Measurements from ENCODE around the gene IVD.

The IVD gene

DNA sequence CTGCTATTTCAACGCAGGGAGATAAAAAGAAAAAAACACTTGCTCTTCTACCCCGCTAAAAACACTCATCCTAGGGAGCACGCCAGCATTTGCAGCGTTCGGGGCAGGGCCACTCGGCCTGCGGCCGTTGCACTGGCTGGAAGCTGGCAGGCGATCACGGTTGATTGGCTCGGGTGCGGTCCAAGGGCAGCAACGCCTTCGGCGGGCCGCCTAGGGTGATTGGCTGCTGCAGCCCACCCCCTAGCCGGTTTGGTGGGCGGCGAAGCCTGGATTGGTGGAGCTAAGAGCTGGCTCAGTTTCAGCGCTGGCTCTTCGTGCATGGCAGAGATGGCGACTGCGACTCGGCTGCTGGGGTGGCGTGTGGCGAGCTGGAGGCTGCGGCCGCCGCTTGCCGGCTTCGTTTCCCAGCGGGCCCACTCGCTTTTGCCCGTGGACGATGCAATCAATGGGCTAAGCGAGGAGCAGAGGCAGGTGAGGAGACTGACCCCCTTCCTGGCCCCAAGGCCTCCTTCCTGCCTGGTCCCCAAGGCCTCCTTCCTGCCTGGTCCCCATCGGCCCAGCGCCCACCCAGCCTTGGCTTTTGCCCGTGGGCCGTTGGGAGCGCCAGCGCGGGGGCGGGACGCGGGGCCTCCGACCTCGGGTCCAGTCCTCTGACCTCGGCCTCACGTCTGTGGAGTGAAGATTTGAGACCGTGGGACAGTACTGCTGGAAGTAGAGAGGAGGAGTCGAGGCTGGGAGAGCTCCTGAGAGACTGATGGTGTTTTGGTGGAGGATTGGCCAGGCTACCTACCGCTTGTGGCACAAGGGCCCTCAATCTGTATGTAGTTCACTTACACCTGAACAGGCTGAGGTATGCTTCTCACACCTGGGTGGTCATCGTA, at the start of gene IVD:
Gene IVD, plus strand, starts transcription at position 295 of the 881 bp plus-strand sequence. Its CDS starts 33 bp downstream, at position 328.
- peak; percentile 96 for DNase-seq

DNA sequence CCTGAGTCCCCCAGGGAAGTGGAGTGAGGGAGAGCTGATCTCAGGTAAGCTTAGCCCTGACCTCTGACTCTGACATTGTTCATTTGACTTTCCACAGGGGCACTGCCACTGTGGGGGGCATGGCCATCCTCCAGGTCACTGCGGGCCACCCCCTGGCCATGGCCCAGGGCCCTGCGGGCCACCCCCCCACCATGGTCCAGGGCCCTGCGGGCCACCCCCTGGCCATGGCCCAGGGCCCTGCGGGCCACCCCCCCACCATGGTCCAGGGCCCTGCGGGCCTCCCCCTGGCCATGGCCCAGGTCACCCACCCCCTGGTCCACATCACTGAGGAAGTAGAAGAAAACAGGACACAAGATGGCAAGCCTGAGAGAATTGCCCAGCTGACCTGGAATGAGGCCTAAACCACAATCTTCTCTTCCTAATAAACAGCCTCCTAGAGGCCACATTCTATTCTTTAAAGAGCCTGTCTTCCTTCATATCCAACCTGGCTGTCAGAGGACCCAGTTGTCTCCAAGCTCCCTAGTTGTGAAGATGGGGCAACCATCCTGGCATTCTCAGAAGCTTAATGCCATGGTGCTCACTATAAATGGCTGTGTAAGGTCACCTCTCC, 49.5 kb upstream of the IVD start:
- no peak for DNase-seq

- no peak for DNase-seq
These were observed 48.3 kb upstream of the IVD start for GRCh38 chr15:40357246-40357645.

DNA sequence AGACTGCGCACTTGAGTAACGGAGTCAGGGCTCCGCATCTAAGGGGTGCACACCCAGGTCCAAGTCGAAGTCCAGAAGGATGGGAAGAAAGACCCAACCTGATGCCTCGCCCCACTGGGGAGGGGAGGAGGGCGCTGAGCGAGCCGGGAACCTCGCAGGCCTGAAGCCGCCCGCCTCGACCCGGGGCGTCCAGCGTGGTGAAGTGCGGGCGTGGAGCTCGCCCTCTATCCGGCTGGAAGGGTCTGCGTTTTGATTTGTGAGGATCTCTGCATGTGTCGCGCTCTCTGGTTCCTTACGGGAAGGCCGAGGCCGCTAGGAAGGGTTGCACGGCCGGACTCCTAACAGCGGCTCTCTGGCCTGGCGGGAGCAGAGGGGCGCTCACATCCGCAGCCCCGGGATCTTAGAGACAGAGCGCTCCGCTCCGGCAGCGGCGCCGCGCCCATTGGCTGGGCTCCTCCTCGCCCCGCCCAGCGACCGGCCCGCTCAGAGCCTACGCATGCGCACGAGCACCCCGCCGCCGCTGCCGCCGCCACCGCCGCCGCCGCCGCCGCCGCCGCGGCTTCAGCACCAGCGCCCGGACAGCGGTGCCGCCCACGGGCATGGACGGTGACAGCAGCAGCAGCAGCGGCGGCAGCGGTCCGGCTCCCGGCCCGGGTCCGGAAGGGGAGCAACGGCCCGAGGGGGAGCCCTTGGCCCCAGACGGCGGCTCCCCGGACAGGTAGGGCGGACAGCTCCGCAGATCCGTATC, 47.7 kb upstream of the IVD start, which contains the start of gene DISP2:
Gene DISP2, plus strand, starts transcription at position 497 of the 748 bp plus-strand sequence. Its CDS starts 103 bp downstream, at position 600.
- peak; percentile 91 for DNase-seq

DNA sequence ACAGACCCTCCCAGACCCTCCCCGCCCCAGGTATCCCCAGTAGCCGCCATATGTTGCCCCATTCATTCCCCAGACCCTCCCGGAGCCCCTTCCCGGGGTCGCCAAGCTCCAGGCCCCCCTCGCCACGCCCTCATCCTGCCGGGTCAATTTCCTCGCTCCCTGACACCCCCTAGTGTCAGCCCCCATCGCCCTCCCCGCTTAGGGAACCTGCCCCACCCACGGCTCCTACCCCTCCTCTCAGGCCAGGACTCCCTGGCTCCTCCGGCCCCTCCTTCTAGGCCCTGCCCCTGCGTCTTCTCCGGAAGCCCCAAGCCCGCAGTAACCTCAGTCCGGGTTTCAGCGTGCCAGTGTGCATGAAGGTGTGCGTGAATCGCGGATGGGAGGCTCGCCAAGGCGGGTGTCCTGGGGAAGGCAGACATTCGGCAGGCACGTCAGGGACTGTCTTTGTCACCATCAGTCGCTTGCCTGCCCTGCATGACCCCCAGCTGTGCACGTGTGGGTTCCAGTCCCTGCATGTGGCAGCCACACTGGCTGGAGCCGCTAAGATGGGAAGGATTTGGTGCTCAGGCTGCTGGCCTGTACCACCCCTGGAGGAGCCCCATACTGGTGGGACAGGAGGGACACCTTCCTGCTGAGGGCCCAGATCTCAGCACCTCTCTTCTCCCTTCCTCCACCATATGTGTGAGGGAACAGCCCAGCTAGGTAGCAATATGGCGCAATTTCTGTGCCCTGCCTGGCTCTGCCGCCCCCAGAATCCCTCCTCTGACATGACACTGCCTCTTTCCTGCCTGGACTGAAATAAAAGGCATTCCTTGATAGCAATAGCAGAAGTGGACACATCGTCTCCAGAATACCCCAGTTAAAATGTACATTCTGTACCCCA, 46.9 kb upstream of the IVD start:
- DNase-seq, result peak; percentile 65

DNA sequence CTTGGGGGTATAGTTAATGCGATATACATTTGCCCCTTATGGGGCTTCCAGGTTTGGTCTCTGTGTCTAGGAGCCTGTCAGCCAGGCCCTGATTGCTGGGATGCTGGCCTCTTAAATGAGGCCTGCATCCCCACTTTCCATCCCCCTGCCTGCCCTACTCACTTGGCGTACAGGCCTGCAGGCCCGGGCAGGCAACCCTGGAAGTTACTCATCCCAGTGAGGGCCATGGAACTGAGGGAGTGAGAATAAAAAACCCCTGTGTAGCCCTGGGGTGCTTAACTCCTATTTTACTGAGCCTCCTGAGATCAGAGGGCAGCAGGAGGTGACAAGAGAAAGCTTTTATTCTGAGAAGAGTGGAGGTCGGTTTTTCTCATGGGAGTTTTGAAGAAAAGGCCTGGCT, 45.6 kb upstream of the IVD start:
- no peak for DNase-seq

DNA sequence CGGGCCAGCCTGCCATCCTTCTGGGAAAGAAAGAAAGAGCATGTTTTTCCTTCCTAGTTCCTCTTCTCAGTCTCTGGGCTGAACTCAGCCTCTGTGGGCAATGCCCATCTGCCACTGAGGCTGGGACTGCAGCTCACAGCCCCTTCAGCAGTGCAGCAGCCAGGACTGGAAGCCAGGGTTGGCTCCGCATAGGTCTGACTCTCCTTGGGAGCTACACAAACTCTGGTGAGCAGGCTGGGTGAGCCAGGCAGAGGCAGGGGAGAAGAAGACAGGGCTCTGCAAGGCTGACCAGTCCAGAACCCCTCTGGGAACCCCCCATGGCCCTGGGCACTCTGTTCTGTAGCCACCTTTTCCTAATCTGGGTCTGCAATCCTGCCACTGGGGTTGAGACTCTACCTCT, 44.0 kb upstream of the IVD start:
- no peak for DNase-seq

DNA sequence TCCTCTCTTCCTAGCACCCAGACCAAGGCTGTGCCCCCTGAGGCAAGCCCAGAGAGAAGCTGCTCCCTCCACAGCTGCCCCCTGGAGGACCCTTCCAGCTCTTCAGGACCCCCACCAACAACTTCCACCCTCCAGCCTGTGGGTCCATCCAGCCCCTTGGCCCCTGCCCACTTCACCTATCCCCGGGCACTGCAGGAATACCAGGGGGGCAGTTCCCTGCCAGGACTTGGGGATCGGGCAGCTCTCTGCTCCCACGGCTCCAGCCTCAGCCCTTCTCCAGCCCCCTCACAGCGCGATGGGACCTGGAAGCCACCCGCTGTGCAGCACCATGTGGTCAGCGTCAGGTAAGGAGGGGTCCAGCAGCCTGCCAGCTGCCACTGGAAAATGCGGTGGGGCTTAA, 42.0 kb upstream of the IVD start:
- DNase-seq, result no peak

DNA sequence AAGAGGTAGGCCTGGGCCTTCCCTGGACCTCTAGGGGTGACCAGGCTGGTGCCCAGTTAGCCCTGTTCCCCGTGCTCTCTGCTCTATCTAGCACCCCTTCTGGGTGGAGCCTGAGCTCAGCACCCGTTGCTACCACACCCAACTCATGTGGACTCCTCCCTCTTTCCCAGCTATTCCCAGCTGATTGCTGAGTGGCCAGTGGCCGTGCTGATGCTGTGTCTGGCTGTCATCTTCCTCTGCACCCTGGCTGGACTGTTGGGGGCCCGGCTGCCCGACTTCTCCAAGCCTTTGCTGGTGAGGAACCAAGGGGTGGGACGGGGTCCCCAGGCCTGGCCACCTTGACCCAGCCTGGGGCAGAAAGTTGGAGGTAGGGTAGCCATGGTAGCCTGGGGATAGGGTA, 41.3 kb upstream of the IVD start:
- DNase-seq, result no peak

- no peak for DNase-seq
These were observed 40.6 kb upstream of the IVD start for GRCh38 chr15:40365016-40365415.

DNA sequence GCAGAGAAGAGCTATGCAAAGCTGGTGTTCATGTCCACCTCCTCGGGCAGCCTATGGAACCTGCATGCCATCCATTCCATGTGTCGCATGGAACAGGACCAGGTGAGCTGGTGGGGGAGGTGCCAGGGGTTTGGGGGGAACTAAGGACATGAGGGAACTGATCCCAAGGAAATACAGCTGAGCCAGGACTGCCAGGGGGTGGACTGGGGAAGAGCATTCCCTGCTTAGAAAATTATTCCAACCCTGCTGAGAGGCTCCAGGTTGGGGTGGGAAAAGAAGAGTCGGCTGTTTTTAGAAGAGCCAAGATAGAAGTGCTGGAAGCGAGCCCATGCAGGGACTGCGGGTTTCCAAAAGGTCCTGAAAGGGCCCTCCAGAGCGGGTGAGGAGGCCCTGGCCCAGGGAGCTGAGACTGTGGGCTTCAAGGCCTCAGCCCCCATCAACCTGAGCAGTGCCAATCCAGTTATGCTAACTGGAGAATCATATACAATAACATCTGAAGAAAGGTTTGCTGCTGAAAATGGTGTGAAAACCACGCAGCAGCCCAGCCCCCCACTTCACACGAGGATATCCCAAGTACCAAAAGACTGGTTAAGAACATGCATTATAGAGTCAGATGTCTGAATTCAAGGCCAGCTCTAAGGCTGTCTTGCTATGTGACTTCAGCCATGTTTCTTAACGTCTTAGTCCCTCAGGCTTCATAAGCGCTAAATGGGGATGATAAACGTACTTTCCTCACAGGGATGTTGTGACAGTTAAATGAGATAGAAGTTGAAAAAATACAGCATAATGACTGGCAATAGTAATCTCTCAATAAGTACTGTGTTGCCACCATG, 39.8 kb upstream of the IVD start:
- no peak for DNase-seq

DNA sequence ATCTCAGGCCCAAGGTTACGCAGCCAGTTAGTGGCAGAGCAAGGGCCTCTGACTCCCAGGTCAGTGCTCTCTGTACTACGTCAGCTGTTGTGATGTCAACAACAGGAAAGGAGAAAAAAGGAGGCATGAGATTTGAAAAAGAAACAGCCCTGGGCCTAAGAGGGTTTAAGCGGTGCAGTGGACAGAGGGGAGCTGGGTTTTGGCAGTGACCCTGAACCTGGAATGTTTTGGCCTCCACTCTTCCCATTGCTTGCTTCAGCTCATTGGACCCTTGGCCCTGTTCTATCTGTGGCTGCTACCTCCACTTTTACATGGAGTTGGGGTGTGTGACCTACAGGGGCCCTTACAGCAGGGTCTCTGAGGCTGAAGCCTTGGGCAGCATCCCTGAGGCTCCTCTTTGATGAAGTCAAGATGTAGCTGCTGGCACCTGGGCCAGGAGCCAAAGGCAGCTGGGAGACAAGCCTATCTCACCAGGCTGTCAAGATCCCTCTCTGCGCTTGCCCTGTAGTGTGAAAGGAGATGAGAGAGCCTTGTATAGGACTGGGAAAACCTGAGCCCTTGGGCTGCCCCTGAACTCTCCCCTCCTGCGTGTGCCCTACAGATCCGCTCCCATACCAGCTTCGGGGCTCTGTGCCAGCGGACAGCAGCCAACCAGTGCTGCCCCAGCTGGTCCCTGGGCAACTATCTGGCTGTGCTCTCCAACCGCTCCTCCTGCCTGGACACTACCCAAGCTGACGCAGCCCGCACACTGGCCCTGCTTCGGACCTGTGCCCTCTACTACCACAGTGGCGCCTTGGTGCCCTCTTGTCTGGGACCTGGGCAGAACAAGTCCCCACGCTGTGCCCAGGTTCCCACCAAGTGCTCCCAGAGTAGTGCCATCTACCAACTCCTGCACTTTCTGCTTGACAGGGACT, 38.9 kb upstream of the IVD start:
- no peak for DNase-seq

- DNase-seq, result no peak
These were observed 38.3 kb upstream of the IVD start for GRCh38 chr15:40367371-40367685.

- DNase-seq, result peak; percentile 94
These were observed 37.6 kb upstream of the IVD start for GRCh38 chr15:40367686-40368611.

DNA sequence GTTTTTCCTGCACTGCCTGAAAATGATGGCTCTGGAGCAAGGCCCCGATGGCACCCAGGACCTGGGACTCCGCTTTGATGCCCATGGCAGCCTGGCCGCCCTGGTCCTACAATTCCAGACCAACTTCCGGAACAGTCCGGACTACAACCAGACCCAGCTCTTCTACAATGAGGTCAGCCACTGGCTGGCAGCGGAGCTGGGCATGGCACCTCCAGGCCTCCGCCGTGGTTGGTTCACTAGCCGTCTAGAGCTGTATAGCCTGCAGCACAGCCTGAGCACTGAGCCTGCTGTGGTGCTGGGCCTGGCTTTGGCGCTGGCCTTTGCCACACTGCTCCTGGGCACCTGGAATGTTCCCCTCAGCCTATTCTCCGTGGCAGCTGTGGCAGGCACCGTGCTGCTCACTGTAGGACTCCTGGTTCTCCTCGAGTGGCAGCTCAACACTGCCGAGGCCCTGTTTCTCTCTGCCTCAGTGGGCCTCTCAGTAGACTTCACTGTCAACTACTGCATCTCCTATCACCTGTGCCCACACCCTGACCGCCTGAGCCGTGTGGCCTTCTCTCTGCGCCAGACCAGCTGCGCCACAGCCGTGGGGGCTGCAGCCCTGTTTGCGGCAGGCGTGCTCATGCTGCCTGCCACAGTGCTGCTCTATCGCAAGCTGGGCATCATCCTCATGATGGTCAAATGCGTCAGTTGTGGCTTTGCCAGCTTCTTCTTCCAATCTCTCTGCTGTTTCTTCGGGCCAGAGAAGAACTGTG, 36.7 kb upstream of the IVD start:
- no peak for DNase-seq

- DNase-seq, result no peak
These were observed 36.1 kb upstream of the IVD start for GRCh38 chr15:40369474-40369869.

DNA sequence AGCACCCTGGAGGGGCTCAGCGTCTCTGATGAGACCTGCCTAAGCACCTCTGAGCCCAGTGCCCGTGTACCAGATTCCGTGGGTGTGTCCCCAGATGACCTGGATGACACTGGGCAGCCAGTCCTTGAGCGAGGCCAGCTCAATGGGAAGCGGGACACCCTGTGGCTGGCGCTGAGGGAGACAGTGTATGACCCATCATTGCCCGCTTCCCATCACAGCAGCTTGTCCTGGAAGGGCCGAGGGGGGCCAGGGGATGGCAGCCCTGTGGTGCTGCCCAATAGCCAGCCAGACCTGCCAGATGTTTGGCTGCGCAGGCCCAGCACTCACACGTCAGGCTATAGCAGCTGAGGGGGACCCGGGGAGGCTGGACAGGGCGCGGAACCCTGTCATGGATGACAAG, 35.6 kb upstream of the IVD start:
- no peak for DNase-seq

GRCh38 chr15:40372981-40373380, 32.6 kb upstream of the IVD start:
- no peak for DNase-seq

DNA sequence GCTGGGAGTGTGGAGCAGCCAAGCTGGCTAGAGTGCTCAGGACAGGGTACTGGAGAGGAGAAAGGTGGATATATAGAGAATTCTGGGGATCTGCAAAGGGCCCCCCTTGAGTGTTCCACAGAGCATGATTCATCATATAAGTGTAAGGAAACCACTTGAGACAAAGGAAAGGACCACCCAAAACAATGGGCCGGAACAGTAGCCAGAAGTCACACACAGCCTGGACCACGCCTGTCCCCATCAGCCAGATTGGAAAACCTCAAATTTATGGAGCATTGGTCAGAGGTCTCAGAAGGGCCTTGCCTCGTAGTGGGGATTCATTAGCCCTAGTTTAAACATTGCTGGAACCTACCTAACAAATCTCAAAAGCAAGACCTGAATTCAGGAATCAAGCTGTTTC, 28.0 kb upstream of the IVD start:
- DNase-seq, result no peak

All from activated CD4-positive, alpha-beta T cell treated with anti-CD3 and anti-CD28 coated beads, Interleukin-10, Interleukin-2, amounts not matched to agents 100 ng/mL and 50 ng/mL, durations not matched to agents 16 hours and 8 hours (primary cell).